Testis (tissue), 3 donors: ENCODE data around the gene ALG12. TPM values are rescaled to one million over a fixed set of nuclear protein-coding genes. Genes with fewer than 3 reads are reported as not detected.

Source experiments
- DNase-seq: peaks from one replicate; pipeline ENCODE4 v3.0.0-alpha.2; 2019
- H3K27ac ChIP-seq, 2 donors: fragments of 200-600 bp; sonication (generic); one replicate each; pipeline ENCODE4 v1.5.1; 2019
- H3K27me3 ChIP-seq: fragments of 200-600 bp; sonication (generic); one replicate; pipeline ENCODE4 v1.5.1; 2019
- H3K36me3 ChIP-seq: fragments of 200-600 bp; sonication (generic); one replicate; pipeline ENCODE4 v1.5.1; 2017; ENCODE audit warnings: low read depth; ENCODE audit errors: missing control alignments
- H3K4me1 ChIP-seq: fragments of 200-600 bp; sonication (generic); one replicate; pipeline ENCODE4 v1.5.1; 2019
- H3K4me3 ChIP-seq, 2 donors: fragments of 200-600 bp; sonication (generic); one replicate each; pipeline ENCODE4 v1.5.1; 2017 to 2019
- H3K9me3 ChIP-seq: fragments of 200-600 bp; sonication (generic); one replicate; pipeline ENCODE4 v1.5.1; 2017
- POLR2A ChIP-seq: fragments of 450-650 bp; IDR thresholded peaks from one replicate; pipeline ENCODE4 v1.6.1; 2017; ENCODE audit warnings: antibody characterized with exemption, mild to moderate bottlenecking, moderate library complexity
- WGBS, 2 donors: methylation state at CpG; one replicate each; pipeline ENCODE4 v1.1.5; 2018; 5-methylcytosine and 5-hydroxymethylcytosine counted together
- intact Hi-C: fragments of 100-400 bp; cut with DNase I; formaldehyde crosslinking; loops from one replicate; pipeline ENCODE4 v1.15.1; 2023; ENCODE audit warnings: low total_unique reads
- polyA plus RNA-seq: library from polyadenylated mRNA; stranded (reverse); fragments of 350-450 nt; fragmentation: Illumina TruSeq; extraction: RNeasy Lipid Tissue Mini Kit (QIAGEN cat#74804); gene quantifications from one replicate; pipeline ENCODE4 v1.2.3, GENCODE V29; 2014; ENCODE audit warnings: low read depth, low replicate concordance; ENCODE audit not compliant: insufficient read depth
- total RNA-seq, 2 donors: library from RNA; depleted of rRNA; stranded (reverse); fragments of >200 nt; gene quantifications; one replicate each; pipeline ENCODE4 v1.2.3, GENCODE V29; 2016
- TF ChIP-seq, protein P1 (sequence below), 3 experiments: fragments of 450-650 bp in 2 of 3; fragments of 200-600 bp in 1 of 3; sonication (generic) in 1 of 3; IDR thresholded peaks; one replicate each; pipeline ENCODE4 v1.5.1; 2016 to 2019; ENCODE audit warnings: antibody characterized with exemption in 3 of 3, mild to moderate bottlenecking in 2 of 3, moderate library complexity in 1 of 3

The ALG12 gene
- total and polyA plus RNA-seq, 3 donors from 2014 or later: 10.6 to 18.3 (median 11.9) TPM

- TF ChIP-seq, protein P1, sequence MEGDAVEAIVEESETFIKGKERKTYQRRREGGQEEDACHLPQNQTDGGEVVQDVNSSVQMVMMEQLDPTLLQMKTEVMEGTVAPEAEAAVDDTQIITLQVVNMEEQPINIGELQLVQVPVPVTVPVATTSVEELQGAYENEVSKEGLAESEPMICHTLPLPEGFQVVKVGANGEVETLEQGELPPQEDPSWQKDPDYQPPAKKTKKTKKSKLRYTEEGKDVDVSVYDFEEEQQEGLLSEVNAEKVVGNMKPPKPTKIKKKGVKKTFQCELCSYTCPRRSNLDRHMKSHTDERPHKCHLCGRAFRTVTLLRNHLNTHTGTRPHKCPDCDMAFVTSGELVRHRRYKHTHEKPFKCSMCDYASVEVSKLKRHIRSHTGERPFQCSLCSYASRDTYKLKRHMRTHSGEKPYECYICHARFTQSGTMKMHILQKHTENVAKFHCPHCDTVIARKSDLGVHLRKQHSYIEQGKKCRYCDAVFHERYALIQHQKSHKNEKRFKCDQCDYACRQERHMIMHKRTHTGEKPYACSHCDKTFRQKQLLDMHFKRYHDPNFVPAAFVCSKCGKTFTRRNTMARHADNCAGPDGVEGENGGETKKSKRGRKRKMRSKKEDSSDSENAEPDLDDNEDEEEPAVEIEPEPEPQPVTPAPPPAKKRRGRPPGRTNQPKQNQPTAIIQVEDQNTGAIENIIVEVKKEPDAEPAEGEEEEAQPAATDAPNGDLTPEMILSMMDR (IDR thresholded peaks at IDR 0.05): no peak
- no peaks in the 10 kb centered on the region for H3K27me3 ChIP-seq
- intact Hi-C loops: no loop called here
- no peaks in the 10 kb centered on the region for H3K4me1 ChIP-seq
- no peak overlapping the region for H3K4me3 ChIP-seq
- H3K36me3 ChIP-seq: no peaks in the 10 kb centered on the region
- DNase-seq: no peak
- H3K9me3 ChIP-seq: no peaks in the 10 kb centered on the region
- 88 to 90% methylated on average over 19 to 24 of the region's 24 CpGs for WGBS, 2 donors
- H3K27ac ChIP-seq: no peak overlapping the region
Measured at GRCh38 chr22:49925525-49926128, 7.4 kb upstream of the ALG12 start.

- intact Hi-C loops: no loop called here
- H3K4me1 ChIP-seq: peaks cover under 1% of the 10 kb centered on the region
- DNase-seq: no peak
- TF ChIP-seq, protein P1 (IDR thresholded peaks at IDR 0.05): no peak
- TF ChIP-seq POLR2A: no peak
- 93 to 96% methylated on average over 16 to 31 of the region's 31 CpGs for WGBS, 2 donors
- H3K27me3 ChIP-seq: no peaks in the 10 kb centered on the region
- no peaks in the 10 kb centered on the region for H3K36me3 ChIP-seq
- no peak overlapping the region for H3K4me3 ChIP-seq
- no peak overlapping the region for H3K27ac ChIP-seq
- H3K9me3 ChIP-seq: no peaks in the 10 kb centered on the region
Measured at GRCh38 chr22:49924113-49924833, 6.0 kb upstream of the ALG12 start.

DNA sequence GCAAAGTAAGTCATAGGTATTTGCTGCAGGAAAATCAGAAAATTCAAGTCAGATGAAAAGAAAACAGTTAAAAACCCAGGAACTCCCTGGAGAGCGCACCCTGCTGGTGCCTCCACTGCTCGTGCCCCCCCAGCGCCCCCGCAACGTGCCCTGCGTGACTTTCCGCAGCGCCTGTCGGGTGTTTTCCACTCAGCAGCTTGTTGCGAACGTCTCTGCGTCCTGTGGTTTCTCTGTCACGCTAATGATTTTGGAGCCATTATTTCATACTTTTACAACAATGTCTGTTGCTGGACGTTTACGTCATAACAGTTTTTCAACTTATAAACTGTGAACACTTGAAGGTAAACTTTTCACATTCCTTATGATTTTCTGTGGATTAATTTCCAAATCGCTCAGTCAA lies 5.2 kb upstream of the ALG12 start:
- H3K9me3 ChIP-seq: no peaks in the 10 kb centered on the region
- H3K4me3 ChIP-seq: no peak overlapping the region
- no peak overlapping the region for H3K27ac ChIP-seq
- H3K27me3 ChIP-seq: no peaks in the 10 kb centered on the region
- no peaks in the 10 kb centered on the region for H3K36me3 ChIP-seq
- intact Hi-C loops: no loop called here
- DNase-seq: no peak
- TF ChIP-seq, protein P1 (IDR thresholded peaks at IDR 0.05): no peak
- TF ChIP-seq POLR2A: no peak
- peaks cover 5% of the 10 kb centered on the region for H3K4me1 ChIP-seq
- WGBS, 2 donors: 80 to 82% methylated on average over 16 of the region's 16 CpGs

GRCh38 chr22:49922926-49923325 lies 4.7 kb upstream of the ALG12 start:
- no peak for DNase-seq
- peaks cover 5% of the 10 kb centered on the region for H3K4me1 ChIP-seq
- H3K9me3 ChIP-seq: no peaks in the 10 kb centered on the region
- intact Hi-C loops: no loop called here
- H3K27ac ChIP-seq: no peak overlapping the region
- H3K36me3 ChIP-seq: no peaks in the 10 kb centered on the region
- WGBS, 2 donors: 92 to 94% methylated on average over 23 to 24 of the region's 25 CpGs
- no peaks in the 10 kb centered on the region for H3K27me3 ChIP-seq
- H3K4me3 ChIP-seq: no peak overlapping the region
- TF ChIP-seq POLR2A: no peak
- TF ChIP-seq, protein P1 (IDR thresholded peaks at IDR 0.05): no peak
